GM23338 (cell line): ENCODE data around the gene KDM4F. TPM values are rescaled to one million over a fixed set of nuclear protein-coding genes. Genes with fewer than 3 reads are reported as not detected.

Experiments used
- ATAC-seq: fragments of 200-7000 bp; cut with Tn5 transposase; 3 replicates; pipeline ENCODE4 v1.9.1; 2020
- DNase-seq: peaks from one replicate; pipeline ENCODE4 v3.0.0-alpha.2; 2015; ENCODE audit warnings: low spot score
- H2AFZ ChIP-seq: fragments of 200-600 bp; sonication (generic); 2 replicates; pipeline ENCODE4 v1.8.0; 2016; ENCODE audit warnings: antibody characterized with exemption, mild to moderate bottlenecking, moderate library complexity
- H3F3A ChIP-seq: fragments of 200-600 bp; sonication (generic); replicated peaks from 2 replicates; pipeline ENCODE4 v1.8.0; 2017; ENCODE audit warnings: antibody characterized with exemption, mixed run types, low read depth
- H3K27ac ChIP-seq: fragments of 200-600 bp; sonication (generic); 2 replicates; pipeline ENCODE4 v1.6.1; 2016; ENCODE audit warnings: low read depth
- H3K27me3 ChIP-seq: fragments of 200-600 bp; sonication (generic); 2 replicates; pipeline ENCODE4 v1.8.0; 2016; ENCODE audit warnings: mild to moderate bottlenecking, mixed run types, moderate library complexity; ENCODE audit not compliant: insufficient read depth
- H3K36me3 ChIP-seq: fragments of 200-600 bp; sonication (generic); 2 replicates; pipeline ENCODE4 v1.8.0; 2016; ENCODE audit warnings: mild to moderate bottlenecking; ENCODE audit not compliant: insufficient read depth
- H3K4me1 ChIP-seq: fragments of 200-600 bp; sonication (generic); 2 replicates; pipeline ENCODE4 v1.8.0; 2016; ENCODE audit warnings: mild to moderate bottlenecking, moderate library complexity; ENCODE audit not compliant: insufficient read depth
- H3K4me2 ChIP-seq: fragments of 200-600 bp; sonication (generic); 2 replicates; pipeline ENCODE4 v1.7.1; 2017; ENCODE audit warnings: mixed run types
- H3K4me3 ChIP-seq: fragments of 200-600 bp; sonication (generic); 2 replicates; pipeline ENCODE4 v1.6.1; 2016; ENCODE audit warnings: mixed run types
- H3K79me2 ChIP-seq: fragments of 200-600 bp; sonication (generic); replicated peaks from 2 replicates; pipeline ENCODE4 v1.8.0; 2017; ENCODE audit warnings: mild to moderate bottlenecking; ENCODE audit not compliant: insufficient read depth
- H3K9me2 ChIP-seq: fragments of 200-600 bp; sonication (generic); 2 replicates; pipeline ENCODE4 v1.8.0; 2017; ENCODE audit not compliant: insufficient read depth
- H4K20me1 ChIP-seq: fragments of 200-600 bp; sonication (generic); replicated peaks from 2 replicates; pipeline ENCODE4 v1.8.0; 2017; ENCODE audit warnings: mild to moderate bottlenecking; ENCODE audit not compliant: insufficient read depth
- H3K27ac Mint-ChIP-seq: 2 replicates; pipeline ENCODE4 v1.8.0; 2020; ENCODE audit warnings: inconsistent platforms, mild to moderate bottlenecking, moderate library complexity, mixed read lengths
- H3K27me3 Mint-ChIP-seq: 3 replicates; pipeline ENCODE4 v1.8.0; 2022; ENCODE audit warnings: low read depth, mild to moderate bottlenecking, moderate library complexity, mixed read lengths, inconsistent platforms; ENCODE audit not compliant: insufficient read depth, poor library complexity
- H3K36me3 Mint-ChIP-seq: 3 replicates; pipeline ENCODE4 v1.8.0; 2021; ENCODE audit warnings: low read depth, mild to moderate bottlenecking, inconsistent platforms, moderate library complexity, mixed read lengths
- H3K4me1 Mint-ChIP-seq: 3 replicates; pipeline ENCODE4 v1.8.0; 2020; ENCODE audit warnings: mild to moderate bottlenecking, inconsistent platforms, mixed read lengths
- H3K4me3 Mint-ChIP-seq: 3 replicates; pipeline ENCODE4 v1.8.0; 2021; ENCODE audit warnings: moderate library complexity, mild to moderate bottlenecking, inconsistent platforms, mixed read lengths
- H3K9me3 Mint-ChIP-seq: 3 replicates; pipeline ENCODE4 v1.8.0; 2020; ENCODE audit warnings: moderate library complexity, mild to moderate bottlenecking, inconsistent platforms, mixed read lengths
- CREB1 ChIP-seq: fragments of 250-450 bp; sonication (Bioruptor Pico); IDR thresholded peaks from 2 replicates; pipeline ENCODE4 v1.5.0; 2020; ENCODE audit warnings: low read depth, mild to moderate bottlenecking, moderate library complexity
- EZH2 ChIP-seq: fragments of 200-600 bp; sonication (generic); IDR thresholded peaks from one replicate; pipeline ENCODE4 v1.8.0; 2017; ENCODE audit warnings: antibody characterized with exemption, mild to moderate bottlenecking, low read depth; ENCODE audit not compliant: unreplicated experiment
- POLR2AphosphoS5 ChIP-seq: IDR thresholded peaks from 2 replicates; pipeline ENCODE4 v1.6.1; 2016; ENCODE audit warnings: antibody characterized with exemption, low read depth
- STAT1 ChIP-seq: IDR thresholded peaks from one replicate; pipeline ENCODE4 v1.6.1; 2016; ENCODE audit warnings: antibody characterized with exemption; ENCODE audit not compliant: unreplicated experiment
- ZNF331 ChIP-seq: fragments of 250-450 bp; sonication (Bioruptor Pico); IDR thresholded peaks from 2 replicates; pipeline ENCODE4 v1.5.0; 2020; ENCODE audit warnings: low read depth, mild to moderate bottlenecking, moderate library complexity
- polyA plus RNA-seq: library from polyadenylated mRNA; unstranded; fragments of >200 nt; fragmentation: Nextera tagmentation; extraction: Ambion mirVana; gene quantifications from 2 replicates; pipeline ENCODE4 v1.2.1, GENCODE V29; 2016
- total RNA-seq: library from RNA; depleted of rRNA; stranded (reverse); fragments of >200 nt; shearing (Covaris generic); gene quantifications from 2 replicates; pipeline ENCODE4 v1.2.3, GENCODE V29; 2014
- TF ChIP-seq, protein P1 (sequence below): IDR thresholded peaks from one replicate; pipeline ENCODE4 v1.6.1; 2018; ENCODE audit warnings: antibody characterized with exemption; ENCODE audit not compliant: unreplicated experiment
- TF ChIP-seq, protein P2 (sequence below): fragments of 250-450 bp; sonication (Bioruptor Pico); IDR thresholded peaks from 2 replicates; pipeline ENCODE4 v1.5.0; 2020; ENCODE audit warnings: mild to moderate bottlenecking, moderate library complexity

Gene KDM4F
- total and polyA plus RNA-seq, 2 experiments from 2014 or later: not detected

DNA sequence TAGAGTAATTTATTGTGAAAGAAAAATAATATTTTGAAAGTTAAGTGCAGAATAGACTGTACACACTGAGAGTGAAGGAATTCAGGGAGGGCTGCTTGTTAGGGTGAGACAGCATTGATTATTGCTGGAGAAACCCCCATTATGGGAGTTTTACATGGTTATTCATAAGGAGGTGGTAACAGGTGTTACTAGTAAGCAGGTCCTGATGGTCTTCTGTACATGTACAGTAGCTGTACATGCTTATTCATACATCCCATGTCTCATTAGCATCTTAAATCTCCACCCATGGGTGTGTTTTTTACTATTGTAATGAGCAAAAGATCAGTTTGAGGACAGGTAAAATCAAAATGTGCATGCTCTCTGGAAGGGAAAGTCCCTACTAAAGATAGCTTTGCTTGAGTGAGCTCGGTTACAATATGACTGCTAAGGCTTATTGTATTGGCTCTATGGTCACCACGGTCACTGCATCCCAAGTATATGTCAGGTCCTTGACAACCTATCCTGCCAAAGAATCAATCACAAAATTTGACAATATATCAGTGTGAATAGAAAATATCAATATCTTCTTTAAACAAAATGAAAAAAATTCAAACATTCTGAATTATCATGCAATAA is 6.2 kb downstream of the KDM4F start:
- peaks cover 6% of the 10 kb centered on the region for H3K27me3 Mint-ChIP-seq
- Histone ChIP-seq H3K4me2 (no peak overlapping the region), H3K9me2 (no peaks in the 10 kb centered on the region), H2AFZ (no peak overlapping the region), H3K27ac (no peak overlapping the region), H4K20me1 (no peaks in the 10 kb centered on the region), H3K27me3 (no peaks in the 10 kb centered on the region; the same call in 1 of the 2 replicates), H3F3A (no peaks in the 10 kb centered on the region), H3K36me3 (no peaks in the 10 kb centered on the region), H3K4me1 (no peaks in the 10 kb centered on the region), H3K4me3 (no peak overlapping the region), H3K79me2 (no peaks in the 10 kb centered on the region)
- no peaks in the 10 kb centered on the region for H3K4me1 Mint-ChIP-seq
- no peaks in the 10 kb centered on the region for H3K9me3 Mint-ChIP-seq
- no peak for DNase-seq
- TF ChIP-seq, protein P1, sequence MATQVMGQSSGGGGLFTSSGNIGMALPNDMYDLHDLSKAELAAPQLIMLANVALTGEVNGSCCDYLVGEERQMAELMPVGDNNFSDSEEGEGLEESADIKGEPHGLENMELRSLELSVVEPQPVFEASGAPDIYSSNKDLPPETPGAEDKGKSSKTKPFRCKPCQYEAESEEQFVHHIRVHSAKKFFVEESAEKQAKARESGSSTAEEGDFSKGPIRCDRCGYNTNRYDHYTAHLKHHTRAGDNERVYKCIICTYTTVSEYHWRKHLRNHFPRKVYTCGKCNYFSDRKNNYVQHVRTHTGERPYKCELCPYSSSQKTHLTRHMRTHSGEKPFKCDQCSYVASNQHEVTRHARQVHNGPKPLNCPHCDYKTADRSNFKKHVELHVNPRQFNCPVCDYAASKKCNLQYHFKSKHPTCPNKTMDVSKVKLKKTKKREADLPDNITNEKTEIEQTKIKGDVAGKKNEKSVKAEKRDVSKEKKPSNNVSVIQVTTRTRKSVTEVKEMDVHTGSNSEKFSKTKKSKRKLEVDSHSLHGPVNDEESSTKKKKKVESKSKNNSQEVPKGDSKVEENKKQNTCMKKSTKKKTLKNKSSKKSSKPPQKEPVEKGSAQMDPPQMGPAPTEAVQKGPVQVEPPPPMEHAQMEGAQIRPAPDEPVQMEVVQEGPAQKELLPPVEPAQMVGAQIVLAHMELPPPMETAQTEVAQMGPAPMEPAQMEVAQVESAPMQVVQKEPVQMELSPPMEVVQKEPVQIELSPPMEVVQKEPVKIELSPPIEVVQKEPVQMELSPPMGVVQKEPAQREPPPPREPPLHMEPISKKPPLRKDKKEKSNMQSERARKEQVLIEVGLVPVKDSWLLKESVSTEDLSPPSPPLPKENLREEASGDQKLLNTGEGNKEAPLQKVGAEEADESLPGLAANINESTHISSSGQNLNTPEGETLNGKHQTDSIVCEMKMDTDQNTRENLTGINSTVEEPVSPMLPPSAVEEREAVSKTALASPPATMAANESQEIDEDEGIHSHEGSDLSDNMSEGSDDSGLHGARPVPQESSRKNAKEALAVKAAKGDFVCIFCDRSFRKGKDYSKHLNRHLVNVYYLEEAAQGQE: no peak
- no peak overlapping the region for H3K4me3 Mint-ChIP-seq
- no peaks in the 10 kb centered on the region for H3K36me3 Mint-ChIP-seq
- no peak for ATAC-seq
- no peak overlapping the region for H3K27ac Mint-ChIP-seq

DNA sequence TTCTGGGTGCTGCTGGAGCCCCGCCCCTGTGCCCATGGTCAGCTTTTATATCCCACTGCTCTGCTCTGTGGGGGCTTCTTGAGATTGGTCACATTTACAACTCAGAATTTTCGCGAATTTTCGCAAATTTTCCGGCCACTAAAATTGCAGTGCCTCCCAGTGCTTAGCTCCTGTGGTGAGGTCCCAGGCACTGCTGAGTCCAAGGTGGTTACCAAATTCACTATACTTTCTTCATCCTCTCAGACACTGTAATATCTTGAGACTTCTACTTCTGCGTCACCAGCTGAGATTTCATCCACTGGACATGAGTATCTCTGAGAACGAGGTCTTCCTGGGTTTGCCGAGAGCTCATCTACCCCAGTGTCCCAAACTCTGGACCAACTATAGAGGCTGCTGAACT is 8.7 kb downstream of the KDM4F start:
- Mint-ChIP-seq H3K9me3 (no peaks in the 10 kb centered on the region), H3K27me3 (no peaks in the 10 kb centered on the region), H3K4me3 (no peak overlapping the region), H3K27ac (no peak overlapping the region), H3K4me1 (no peaks in the 10 kb centered on the region), H3K36me3 (no peaks in the 10 kb centered on the region)
- Histone ChIP-seq H3K9me2 (no peaks in the 10 kb centered on the region; the same call in 1 of the 2 replicates), H3K27ac (no peak overlapping the region), H4K20me1 (no peaks in the 10 kb centered on the region), H3K4me2 (no peak overlapping the region), H2AFZ (no peak overlapping the region), H3K4me3 (no peak overlapping the region), H3K79me2 (no peaks in the 10 kb centered on the region), H3K27me3 (peaks cover 3% of the 10 kb centered on the region; the same call in 1 of the 2 replicates), H3F3A (no peaks in the 10 kb centered on the region), H3K4me1 (no peaks in the 10 kb centered on the region), H3K36me3 (no peaks in the 10 kb centered on the region)
- TF ChIP-seq STAT1: no peak
- DNase-seq (no peak), ATAC-seq (no peak)

DNA sequence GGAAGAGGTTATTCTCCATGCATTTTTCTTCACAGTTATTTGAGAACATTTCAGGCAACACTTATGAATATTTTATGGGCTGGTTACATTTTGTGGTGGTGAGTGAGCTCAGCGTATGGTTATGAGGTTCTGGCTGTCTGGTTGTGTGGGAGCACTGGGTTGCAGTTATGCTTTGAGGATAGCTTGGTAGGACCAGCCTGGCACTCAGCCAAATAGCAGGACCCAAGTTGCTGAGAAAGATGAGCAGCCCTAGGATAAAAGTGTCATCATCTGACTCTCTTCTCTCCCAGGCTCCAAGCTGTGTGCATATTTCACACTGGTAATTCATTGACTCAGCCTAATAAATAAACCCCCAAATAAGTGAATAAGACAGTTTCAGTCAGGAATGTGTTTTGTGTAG is 9.4 kb downstream of the KDM4F start:
- Histone ChIP-seq H3K27me3 (0 out of 2 replicates have a peak, but pooled peaks cover 3% of the 10 kb centered on the region), H3K9me2 (no peaks in the 10 kb centered on the region; the same call in 1 of the 2 replicates), H3K4me1 (no peaks in the 10 kb centered on the region), H3K27ac (no peak overlapping the region), H3K79me2 (no peaks in the 10 kb centered on the region), H3K36me3 (no peaks in the 10 kb centered on the region), H2AFZ (no peak overlapping the region), H3F3A (no peaks in the 10 kb centered on the region), H4K20me1 (no peaks in the 10 kb centered on the region), H3K4me3 (no peak overlapping the region), H3K4me2 (no peak overlapping the region)
- Mint-ChIP-seq H3K36me3 (no peaks in the 10 kb centered on the region), H3K4me3 (no peak overlapping the region), H3K27me3 (no peaks in the 10 kb centered on the region), H3K4me1 (no peaks in the 10 kb centered on the region), H3K9me3 (no peaks in the 10 kb centered on the region), H3K27ac (no peak overlapping the region)
- DNase-seq (no peak), ATAC-seq (no peak)
- TF ChIP-seq CREB1 (CRISPR knock-in tag) (no peak), EZH2 (no peak), ZNF331 (no peak), POLR2AphosphoS5 (no peak)
- TF ChIP-seq, protein P2, sequence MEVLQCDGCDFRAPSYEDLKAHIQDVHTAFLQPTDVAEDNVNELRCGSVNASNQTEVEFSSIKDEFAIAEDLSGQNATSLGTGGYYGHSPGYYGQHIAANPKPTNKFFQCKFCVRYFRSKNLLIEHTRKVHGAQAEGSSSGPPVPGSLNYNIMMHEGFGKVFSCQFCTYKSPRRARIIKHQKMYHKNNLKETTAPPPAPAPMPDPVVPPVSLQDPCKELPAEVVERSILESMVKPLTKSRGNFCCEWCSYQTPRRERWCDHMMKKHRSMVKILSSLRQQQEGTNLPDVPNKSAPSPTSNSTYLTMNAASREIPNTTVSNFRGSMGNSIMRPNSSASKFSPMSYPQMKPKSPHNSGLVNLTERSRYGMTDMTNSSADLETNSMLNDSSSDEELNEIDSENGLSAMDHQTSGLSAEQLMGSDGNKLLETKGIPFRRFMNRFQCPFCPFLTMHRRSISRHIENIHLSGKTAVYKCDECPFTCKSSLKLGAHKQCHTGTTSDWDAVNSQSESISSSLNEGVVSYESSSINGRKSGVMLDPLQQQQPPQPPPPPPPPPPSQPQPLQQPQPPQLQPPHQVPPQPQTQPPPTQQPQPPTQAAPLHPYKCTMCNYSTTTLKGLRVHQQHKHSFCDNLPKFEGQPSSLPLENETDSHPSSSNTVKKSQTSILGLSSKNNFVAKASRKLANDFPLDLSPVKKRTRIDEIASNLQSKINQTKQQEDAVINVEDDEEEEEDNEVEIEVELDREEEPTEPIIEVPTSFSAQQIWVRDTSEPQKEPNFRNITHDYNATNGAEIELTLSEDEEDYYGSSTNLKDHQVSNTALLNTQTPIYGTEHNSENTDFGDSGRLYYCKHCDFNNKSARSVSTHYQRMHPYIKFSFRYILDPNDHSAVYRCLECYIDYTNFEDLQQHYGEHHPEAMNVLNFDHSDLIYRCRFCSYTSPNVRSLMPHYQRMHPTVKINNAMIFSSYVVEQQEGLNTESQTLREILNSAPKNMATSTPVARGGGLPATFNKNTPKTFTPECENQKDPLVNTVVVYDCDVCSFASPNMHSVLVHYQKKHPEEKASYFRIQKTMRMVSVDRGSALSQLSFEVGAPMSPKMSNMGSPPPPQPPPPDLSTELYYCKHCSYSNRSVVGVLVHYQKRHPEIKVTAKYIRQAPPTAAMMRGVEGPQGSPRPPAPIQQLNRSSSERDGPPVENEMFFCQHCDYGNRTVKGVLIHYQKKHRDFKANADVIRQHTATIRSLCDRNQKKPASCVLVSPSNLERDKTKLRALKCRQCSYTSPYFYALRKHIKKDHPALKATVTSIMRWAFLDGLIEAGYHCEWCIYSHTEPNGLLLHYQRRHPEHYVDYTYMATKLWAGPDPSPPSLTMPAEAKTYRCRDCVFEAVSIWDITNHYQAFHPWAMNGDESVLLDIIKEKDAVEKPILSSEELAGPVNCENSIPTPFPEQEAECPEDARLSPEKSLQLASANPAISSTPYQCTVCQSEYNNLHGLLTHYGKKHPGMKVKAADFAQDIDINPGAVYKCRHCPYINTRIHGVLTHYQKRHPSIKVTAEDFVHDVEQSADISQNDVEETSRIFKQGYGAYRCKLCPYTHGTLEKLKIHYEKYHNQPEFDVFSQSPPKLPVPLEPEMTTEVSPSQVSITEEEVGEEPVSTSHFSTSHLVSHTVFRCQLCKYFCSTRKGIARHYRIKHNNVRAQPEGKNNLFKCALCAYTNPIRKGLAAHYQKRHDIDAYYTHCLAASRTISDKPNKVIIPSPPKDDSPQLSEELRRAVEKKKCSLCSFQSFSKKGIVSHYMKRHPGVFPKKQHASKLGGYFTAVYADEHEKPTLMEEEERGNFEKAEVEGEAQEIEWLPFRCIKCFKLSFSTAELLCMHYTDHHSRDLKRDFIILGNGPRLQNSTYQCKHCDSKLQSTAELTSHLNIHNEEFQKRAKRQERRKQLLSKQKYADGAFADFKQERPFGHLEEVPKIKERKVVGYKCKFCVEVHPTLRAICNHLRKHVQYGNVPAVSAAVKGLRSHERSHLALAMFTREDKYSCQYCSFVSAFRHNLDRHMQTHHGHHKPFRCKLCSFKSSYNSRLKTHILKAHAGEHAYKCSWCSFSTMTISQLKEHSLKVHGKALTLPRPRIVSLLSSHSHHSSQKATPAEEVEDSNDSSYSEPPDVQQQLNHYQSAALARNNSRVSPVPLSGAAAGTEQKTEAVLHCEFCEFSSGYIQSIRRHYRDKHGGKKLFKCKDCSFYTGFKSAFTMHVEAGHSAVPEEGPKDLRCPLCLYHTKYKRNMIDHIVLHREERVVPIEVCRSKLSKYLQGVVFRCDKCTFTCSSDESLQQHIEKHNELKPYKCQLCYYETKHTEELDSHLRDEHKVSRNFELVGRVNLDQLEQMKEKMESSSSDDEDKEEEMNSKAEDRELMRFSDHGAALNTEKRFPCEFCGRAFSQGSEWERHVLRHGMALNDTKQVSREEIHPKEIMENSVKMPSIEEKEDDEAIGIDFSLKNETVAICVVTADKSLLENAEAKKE (CRISPR knock-in tag): no peak
